Activated gamma-delta T cell treated with anti-CD3 and anti-CD28 coated beads, Interleukin-2, amount 50 U/mL, for 16 hours (primary cell): ENCODE results near the gene TNKS2.
"Not testable (repeated sequence)": the region's sequence is repeated elsewhere in the genome, so short reads cannot be mapped to it uniquely, and the experiment has no call there.

ENCODE experiments used
- DNase-seq: peaks from one replicate; pipeline ENCODE4 v3.0.0-alpha.2; 2020; ENCODE audit warnings: low read depth

Gene TNKS2

GRCh38 chr10:91797874-91798648 is at the start of gene TNKS2:
Gene TNKS2 (plus strand): TSS chr10:91798426. CDS start chr10:91798691, 265 bp downstream.
- peak; percentile 88 for DNase-seq

DNA sequence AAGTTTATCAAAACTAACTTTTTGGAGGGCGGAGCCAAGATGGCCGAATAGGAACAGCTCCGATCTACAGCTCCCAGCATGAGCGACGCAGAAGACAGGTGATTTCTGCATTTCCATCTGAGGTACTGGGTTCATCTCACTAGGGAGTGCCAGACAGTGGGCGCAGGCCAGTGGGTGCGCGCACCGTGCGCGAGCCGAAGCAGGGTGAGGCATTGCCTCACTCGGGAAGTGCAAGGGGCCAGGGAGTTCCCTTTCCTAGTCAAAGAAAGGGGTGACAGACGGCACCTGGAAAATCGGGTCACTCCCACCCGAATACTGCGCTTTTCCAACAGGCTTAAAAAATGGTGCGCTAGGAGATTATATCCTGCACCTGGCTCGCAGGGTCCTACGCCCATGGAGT is 48.6 kb upstream of the TNKS2 start:
- DNase-seq, result not testable (repeated sequence)

DNA sequence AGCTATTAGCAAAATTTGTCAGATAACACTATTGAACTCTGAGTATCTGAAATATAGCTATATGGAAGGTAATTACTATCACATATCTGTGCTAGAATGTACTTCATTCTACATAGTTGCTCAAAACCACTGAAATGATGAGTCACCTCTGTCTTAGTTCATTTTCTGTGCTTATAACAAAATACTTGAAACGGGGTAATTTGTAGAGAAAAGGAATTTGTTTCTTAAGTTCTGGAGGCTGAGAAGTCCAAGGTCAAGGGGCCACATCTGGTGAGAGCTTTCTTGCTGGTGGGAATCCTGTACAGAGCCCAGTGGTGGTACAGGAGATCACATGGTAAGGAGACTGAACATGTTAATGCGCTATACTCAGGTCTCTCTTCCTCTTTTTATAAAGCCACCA is 41.9 kb upstream of the TNKS2 start:
- DNase-seq, result no peak

DNA sequence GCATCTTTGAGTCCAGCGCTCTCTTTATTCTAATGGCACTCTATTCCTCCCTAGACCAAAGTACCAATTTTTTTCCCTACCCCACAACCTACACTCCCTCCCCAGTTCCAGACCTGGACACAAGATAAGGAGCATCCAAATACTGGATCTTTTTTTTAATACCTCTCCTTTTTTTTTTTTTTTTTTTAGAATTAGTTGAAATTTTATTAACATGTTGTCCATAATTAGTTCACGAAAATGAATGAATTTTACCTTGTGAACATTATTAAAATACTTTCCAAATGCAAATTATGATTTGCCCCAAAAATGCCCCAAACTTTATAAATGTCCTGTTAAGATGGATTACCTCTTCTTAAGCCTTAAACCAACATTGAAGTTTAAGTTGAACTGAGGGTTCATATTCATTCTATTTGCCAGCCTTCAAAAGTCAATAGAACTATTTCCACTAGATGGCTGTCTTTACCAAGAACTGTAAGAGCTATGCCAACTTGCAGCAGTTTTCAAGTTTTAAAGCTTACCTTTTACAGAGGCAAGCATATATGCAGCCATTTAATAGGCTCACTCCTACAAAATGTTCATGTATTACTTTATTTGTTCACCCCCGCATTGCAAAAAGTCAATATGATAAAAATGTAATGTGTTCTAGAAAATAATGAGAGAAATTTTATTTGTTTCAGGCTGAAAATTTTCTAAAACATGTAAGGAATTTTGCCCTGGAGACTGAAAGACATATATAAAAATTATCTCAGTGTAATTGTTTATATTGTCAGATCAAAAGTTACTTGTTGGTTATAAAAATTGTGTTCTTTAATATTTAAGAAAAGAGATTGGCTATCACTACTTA is 39.7 kb upstream of the TNKS2 start:
- no peak for DNase-seq

- no peak for DNase-seq
Observed at GRCh38 chr10:91759581-91759986, 38.6 kb upstream of the TNKS2 start.

DNA sequence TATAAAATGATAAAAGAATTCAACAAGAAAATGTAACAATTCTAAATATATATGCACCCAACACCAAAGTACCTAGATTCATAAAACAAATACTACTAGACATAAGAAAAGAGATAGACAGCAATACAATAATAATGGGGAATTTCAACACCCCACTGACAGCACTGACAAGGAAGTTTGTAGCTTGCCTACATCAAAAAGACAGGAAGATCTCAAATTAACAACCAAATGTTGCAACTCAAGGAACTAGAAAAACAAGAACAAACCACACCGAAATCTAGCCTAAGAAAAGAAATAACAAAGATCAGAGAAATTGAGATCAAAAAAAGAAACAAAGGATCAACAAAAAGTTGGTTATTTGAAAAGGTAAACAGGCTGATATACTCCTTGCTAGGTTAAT is 36.5 kb upstream of the TNKS2 start:
- no peak for DNase-seq

DNA sequence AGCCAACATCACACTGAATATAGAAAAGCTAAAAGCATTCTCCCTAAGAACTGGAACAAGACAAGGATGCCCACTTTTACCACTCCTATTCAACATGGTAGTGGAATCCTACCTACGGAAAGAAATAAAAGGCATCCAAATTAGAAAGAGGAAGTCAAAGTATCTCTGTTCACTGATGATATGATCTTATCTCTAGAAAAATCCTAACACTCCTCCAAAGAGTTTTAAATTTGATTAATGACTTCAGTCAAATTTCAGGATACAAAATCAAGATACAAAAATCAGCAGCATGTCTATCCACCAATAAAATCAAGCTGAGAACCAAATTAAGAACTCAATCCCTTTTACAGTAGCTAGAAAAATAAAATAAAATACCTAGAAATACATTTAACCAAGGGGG is 35.3 kb upstream of the TNKS2 start:
- no peak for DNase-seq

- no peak for DNase-seq
Observed at GRCh38 chr10:91766676-91767075, 31.6 kb upstream of the TNKS2 start.

DNA sequence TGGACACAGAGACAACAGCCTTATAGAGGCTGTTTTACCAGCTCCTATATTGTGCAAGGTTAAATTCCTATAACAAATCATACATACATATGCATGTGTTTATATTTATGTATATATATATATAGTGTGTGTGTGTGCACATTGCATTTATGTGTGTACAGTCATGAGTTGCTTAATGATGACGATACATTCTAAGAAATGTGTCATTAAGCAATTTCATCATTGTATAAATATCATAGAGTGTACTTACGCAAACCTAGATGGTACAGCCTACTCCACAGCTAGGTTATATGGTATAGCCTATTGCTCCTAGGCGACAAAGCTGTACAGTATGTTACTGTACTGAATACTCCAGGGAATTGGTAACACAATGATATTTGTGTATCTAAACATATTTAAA is 30.1 kb upstream of the TNKS2 start:
- DNase-seq, result no peak

GRCh38 chr10:91771907-91772306 is 26.3 kb upstream of the TNKS2 start:
- DNase-seq, result no peak

GRCh38 chr10:91772461-91772860 is 25.8 kb upstream of the TNKS2 start:
- no peak for DNase-seq

DNA sequence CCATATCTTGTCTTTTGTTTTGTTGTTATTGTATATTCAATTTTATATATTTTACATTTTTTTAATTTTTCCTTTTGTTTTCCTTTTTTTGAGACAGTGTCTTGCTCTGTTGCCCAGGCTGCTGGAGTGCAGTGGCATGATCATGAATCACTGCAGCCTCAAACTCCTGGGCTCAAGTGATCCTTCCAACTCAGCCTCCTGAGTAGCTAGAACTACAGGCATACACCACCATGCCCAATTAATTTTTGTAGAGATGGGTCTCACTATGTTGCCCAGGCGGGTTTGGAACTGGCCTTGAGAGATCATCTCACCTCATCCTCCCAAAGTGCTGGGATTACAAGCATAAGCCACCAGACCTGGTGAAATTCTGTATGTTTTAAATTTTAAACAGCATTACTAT is 25.4 kb upstream of the TNKS2 start:
- DNase-seq, result no peak

- no peak for DNase-seq
Observed at GRCh38 chr10:91774571-91774970, 23.7 kb upstream of the TNKS2 start.

DNA sequence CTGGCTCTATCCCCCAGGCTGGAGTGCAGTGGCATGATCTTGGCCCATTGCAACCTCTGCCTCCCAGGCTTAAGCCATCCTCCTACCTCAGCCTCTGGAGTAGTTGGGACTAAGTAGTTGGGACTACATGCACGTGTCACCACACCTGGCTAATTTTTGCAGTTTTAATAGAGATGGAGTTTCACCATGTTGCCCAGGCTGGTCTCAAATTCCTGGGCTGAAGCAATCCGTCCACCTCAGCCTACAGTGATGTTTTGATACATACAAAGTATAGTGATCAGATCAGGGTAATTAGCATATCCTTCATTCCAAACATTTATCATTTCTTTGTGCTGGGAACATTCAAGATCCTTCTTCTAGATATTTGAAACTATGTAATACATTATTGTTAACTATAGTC is 22.5 kb upstream of the TNKS2 start:
- no peak for DNase-seq

DNA sequence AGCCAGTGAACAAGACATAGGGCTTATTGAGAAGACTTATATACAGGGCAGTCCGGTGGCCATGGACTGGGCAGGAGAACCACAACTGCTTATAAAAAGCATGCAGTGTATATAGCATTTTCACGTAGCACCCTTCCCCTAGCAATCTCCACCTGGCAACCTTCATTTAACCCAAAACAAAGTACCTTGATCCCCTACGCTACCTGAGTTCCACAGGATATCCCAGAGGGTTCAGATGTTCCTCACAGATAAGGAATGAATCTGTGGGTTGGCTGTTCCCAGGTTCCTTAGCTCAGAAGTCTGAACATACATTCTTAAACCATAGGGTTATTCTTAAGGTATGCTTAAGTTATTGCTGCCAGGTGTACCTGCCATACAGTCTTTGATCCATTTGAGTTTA is 22.0 kb upstream of the TNKS2 start:
- no peak for DNase-seq

GRCh38 chr10:91778485-91778884 is 19.7 kb upstream of the TNKS2 start:
- no peak for DNase-seq

DNA sequence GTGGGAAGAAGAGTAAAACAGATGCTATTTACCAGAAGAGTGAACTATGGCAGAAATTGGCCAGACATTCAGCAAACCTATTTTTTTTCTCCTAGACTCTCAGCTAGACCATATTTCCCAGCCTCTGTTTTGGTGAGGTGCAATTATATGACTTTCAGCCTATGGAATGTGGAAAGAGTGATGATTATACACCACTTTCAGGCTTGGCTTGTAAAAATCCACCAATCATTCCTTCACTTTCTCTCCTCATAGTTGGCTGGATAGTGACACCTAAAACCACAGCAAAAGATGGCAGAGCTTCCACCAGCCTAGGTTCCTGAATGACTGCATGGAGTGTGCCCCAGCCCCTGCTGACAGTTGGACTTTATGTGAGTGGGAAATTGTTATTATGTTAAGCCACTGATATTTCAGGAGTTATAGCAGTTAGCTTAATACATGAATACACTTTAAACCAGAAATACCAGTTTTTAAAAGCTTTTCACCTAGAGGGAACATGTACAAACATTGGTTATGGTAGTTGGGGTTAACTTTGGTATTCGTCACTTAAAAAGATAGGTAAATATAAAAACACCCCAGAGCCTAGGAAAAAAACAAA is 19.1 kb upstream of the TNKS2 start:
- no peak for DNase-seq

GRCh38 chr10:91782539-91782938 is 15.7 kb upstream of the TNKS2 start:
- no peak for DNase-seq

GRCh38 chr10:91785830-91786229 is 12.4 kb upstream of the TNKS2 start:
- no peak for DNase-seq

- no peak for DNase-seq
Observed at GRCh38 chr10:91787258-91787657, 11.0 kb upstream of the TNKS2 start.

DNA sequence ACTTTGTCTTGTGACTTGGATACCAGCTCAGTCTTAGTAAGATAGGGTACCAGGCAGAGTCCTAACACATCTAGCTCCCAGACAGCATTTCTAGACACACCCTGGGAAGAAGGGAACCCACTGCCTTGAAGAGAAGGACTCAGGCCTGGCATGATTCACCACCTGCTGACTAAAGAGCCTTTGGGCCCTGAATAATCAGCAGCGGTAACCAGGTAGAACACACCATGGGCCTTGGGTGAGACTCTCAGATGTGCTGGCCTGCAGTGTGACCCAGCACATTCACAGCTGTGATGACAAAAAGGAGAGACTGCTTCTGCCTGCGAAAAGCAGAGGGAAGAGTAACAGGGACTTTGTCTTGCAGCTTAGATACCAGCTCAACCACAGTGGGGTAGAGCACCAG is 10.4 kb upstream of the TNKS2 start:
- no peak for DNase-seq

DNA sequence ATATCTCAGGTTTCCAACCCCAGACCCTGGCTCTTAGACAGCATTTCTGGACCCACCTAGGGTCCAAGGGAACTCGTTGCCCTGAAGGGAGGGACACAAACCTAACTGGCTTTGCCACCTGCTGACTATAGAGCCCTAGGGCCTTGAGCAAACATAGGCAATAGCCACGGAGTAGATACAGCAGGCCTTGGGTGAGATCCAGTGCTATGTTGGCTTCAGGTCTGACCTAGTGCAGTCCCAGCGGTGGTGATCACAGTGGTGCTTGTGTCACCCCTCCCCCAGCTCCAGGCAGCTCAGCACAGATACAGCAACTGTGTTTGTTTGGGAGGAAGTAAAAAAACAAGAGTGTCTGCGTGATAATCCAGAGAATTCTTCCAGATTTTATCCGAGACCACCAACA is 9.7 kb upstream of the TNKS2 start:
- DNase-seq, result no peak
